ENCODE data around the gene TMEM123. TPM values are rescaled to one million over a fixed set of nuclear protein-coding genes. Genes with fewer than 3 reads are reported as not detected.
A peak's percentile ranks its signal among the peaks of the same experiment; 100 is the strongest.

TMEM123 gene
- total and polyA plus RNA-seq, 2 of the 13 experiments (the other 11 are each of a cell fraction or from before 2014, with no cell fraction given), result 365 to 2,761 TPM

GRCh38 chr11:102346748-102347461, 105.7 kb downstream of the TMEM123 start, which contains the start of gene BIRC2 (continued):
- TF ChIP-seq ZNF564 (CRISPR knock-in tag; IDR thresholded peaks at IDR 0.05) (peak; percentile 35; the same call in 1 of the 2 replicates), NPAS2 (CRISPR knock-in tag; IDR thresholded peaks at IDR 0.05; ENCODE audit: borderline replicate concordance) (no peak), ZNF138 (CRISPR knock-in tag; IDR thresholded peaks at IDR 0.05; ENCODE audit: low read depth) (no peak), ZFP82 (CRISPR knock-in tag; IDR thresholded peaks at IDR 0.05; ENCODE audit: borderline replicate concordance) (peak; percentile 24; the same call in 1 of the 2 replicates), IRF2 (CRISPR knock-in tag; IDR thresholded peaks at IDR 0.05) (peak; percentile 82; the same call in 1 of the 2 replicates), FOXK2 (IDR thresholded peaks at IDR 0.05) (no peak), HNF1B (CRISPR knock-in tag; IDR thresholded peaks at IDR 0.05) (peak; percentile 65; the same call in 1 of the 2 replicates), RBM22 (optimal IDR thresholded peaks at IDR 0.05; ENCODE audit: low read length) (no peak), GRHL1 (CRISPR knock-in tag; conservative IDR thresholded peaks at IDR 0.05) (no peak), RNF219 (CRISPR knock-in tag; IDR thresholded peaks at IDR 0.05) (no peak), ATF2 (CRISPR knock-in tag; IDR thresholded peaks at IDR 0.05) (peak; percentile 99), MEIS1 (CRISPR knock-in tag; IDR thresholded peaks at IDR 0.05; ENCODE audit: borderline replicate concordance) (no peak), ETV6 (CRISPR knock-in tag; conservative IDR thresholded peaks at IDR 0.05) (0 out of 2 replicates have a peak, but pooled peaks have one; percentile 38), JUNB (CRISPR knock-in tag; IDR thresholded peaks at IDR 0.05; ENCODE audit: borderline replicate concordance) (no peak), ZNF430 (CRISPR knock-in tag; IDR thresholded peaks at IDR 0.05) (peak; percentile 95), TMF1 (CRISPR knock-in tag; IDR thresholded peaks at IDR 0.05; ENCODE audit: low read depth) (no peak), PAWR (CRISPR knock-in tag; IDR thresholded peaks at IDR 0.05; ENCODE audit: borderline replicate concordance) (no peak), ZNF24 (IDR thresholded peaks at IDR 0.05) (no peak)
- TF ChIP-seq, protein P1, sequence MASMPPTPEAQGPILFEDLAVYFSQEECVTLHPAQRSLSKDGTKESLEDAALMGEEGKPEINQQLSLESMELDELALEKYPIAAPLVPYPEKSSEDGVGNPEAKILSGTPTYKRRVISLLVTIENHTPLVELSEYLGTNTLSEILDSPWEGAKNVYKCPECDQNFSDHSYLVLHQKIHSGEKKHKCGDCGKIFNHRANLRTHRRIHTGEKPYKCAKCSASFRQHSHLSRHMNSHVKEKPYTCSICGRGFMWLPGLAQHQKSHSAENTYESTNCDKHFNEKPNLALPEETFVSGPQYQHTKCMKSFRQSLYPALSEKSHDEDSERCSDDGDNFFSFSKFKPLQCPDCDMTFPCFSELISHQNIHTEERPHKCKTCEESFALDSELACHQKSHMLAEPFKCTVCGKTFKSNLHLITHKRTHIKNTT (CRISPR knock-in tag; IDR thresholded peaks at IDR 0.05), result no peak
- TF ChIP-seq, protein P2, sequence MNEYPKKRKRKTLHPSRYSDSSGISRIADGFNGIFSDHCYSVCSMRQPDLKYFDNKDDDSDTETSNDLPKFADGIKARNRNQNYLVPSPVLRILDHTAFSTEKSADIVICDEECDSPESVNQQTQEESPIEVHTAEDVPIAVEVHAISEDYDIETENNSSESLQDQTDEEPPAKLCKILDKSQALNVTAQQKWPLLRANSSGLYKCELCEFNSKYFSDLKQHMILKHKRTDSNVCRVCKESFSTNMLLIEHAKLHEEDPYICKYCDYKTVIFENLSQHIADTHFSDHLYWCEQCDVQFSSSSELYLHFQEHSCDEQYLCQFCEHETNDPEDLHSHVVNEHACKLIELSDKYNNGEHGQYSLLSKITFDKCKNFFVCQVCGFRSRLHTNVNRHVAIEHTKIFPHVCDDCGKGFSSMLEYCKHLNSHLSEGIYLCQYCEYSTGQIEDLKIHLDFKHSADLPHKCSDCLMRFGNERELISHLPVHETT (CRISPR knock-in tag; conservative IDR thresholded peaks at IDR 0.05), result peak; percentile 77; the same call in 1 of the 2 replicates

All from HepG2 (cell line).